HepG2 (cell line): Measurements from ENCODE around the gene SLC25A14. TPM values are rescaled to one million over a fixed set of nuclear protein-coding genes. Genes with fewer than 3 reads are reported as not detected.

ENCODE experiments used
- CEBPG ChIP-seq: IDR thresholded peaks from 2 replicates; pipeline ENCODE4 v1.6.1; 2016
- ELF1 ChIP-seq: sonication (generic); formaldehyde crosslinking; IDR thresholded peaks from 2 replicates; pipeline ENCODE4 v1.4.0; 2020; ENCODE audit warnings: missing genetic modification reagents
- GMEB1 ChIP-seq: sonication (generic); formaldehyde crosslinking; IDR thresholded peaks from 2 replicates; pipeline ENCODE4 v1.5.1; 2020; ENCODE audit warnings: missing genetic modification reagents, mild to moderate bottlenecking, borderline replicate concordance
- HIVEP1 ChIP-seq: sonication (generic); formaldehyde crosslinking; IDR thresholded peaks from 2 replicates; pipeline ENCODE4 v1.4.0; 2020; ENCODE audit warnings: mild to moderate bottlenecking, missing genetic modification reagents
- HNF4A ChIP-seq: sonication (generic); formaldehyde crosslinking; IDR thresholded peaks from 2 replicates; pipeline ENCODE4 v1.4.0; 2020; ENCODE audit warnings: missing genetic modification reagents
- JDP2 ChIP-seq: sonication (generic); formaldehyde crosslinking; IDR thresholded peaks from 2 replicates; pipeline ENCODE4 v1.8.1; 2022; ENCODE audit warnings: missing genetic modification reagents, borderline replicate concordance
- KDM2A ChIP-seq: sonication (generic); formaldehyde crosslinking; IDR thresholded peaks from 2 replicates; pipeline ENCODE4 v1.4.0; 2020; ENCODE audit warnings: low read depth, missing genetic modification reagents, borderline replicate concordance
- MAFK ChIP-seq, 2 experiments: IDR thresholded peaks in 1 of 2; conservative IDR thresholded peaks in 1 of 2; 2 replicates each; pipeline ENCODE4 v1.6.1; 2011; ENCODE audit warnings: improper control_type of control experiment in 2 of 2, low read length in 2 of 2
- MED1 ChIP-seq: sonication (generic); formaldehyde crosslinking; IDR thresholded peaks from 2 replicates; pipeline ENCODE4 v1.4.0; 2020; ENCODE audit warnings: missing genetic modification reagents
- MLXIP ChIP-seq: sonication (generic); formaldehyde crosslinking; IDR thresholded peaks from 2 replicates; pipeline ENCODE4 v1.9.0; 2021; ENCODE audit warnings: missing genetic modification reagents, borderline replicate concordance
- NONO ChIP-seq, 2 experiments: fragments of 450-650 bp in 1 of 2; sonication (generic) in 1 of 2; formaldehyde crosslinking in 1 of 2; IDR thresholded peaks in 1 of 2; conservative IDR thresholded peaks in 1 of 2; 2 replicates each; pipeline versions ENCODE4 v1.6.1 to v1.8.0; 2017 to 2022; ENCODE audit warnings: mild to moderate bottlenecking in 1 of 2, missing genetic modification reagents in 1 of 2, moderate library complexity in 1 of 2
- NRL ChIP-seq: sonication (generic); formaldehyde crosslinking; IDR thresholded peaks from 2 replicates; pipeline ENCODE4 v1.5.0; 2020; ENCODE audit warnings: missing genetic modification reagents, mild to moderate bottlenecking, moderate library complexity, borderline replicate concordance
- POLR2AphosphoS5 ChIP-seq: IDR thresholded peaks from 2 replicates; pipeline ENCODE4 v1.6.1; 2012; ENCODE audit warnings: low read depth, low read length
- SAP130 ChIP-seq: IDR thresholded peaks from 2 replicates; pipeline ENCODE4 v1.6.1; 2016; ENCODE audit warnings: low read depth
- SMARCE1 ChIP-seq: fragments of 450-650 bp; IDR thresholded peaks from 2 replicates; pipeline ENCODE4 v1.6.1; 2017; ENCODE audit warnings: borderline replicate concordance
- TSC22D2 ChIP-seq: sonication (generic); formaldehyde crosslinking; IDR thresholded peaks from 2 replicates; pipeline ENCODE4 v1.5.1; 2020; ENCODE audit warnings: missing genetic modification reagents, mild to moderate bottlenecking, borderline replicate concordance
- ZBTB20 ChIP-seq: sonication (generic); formaldehyde crosslinking; IDR thresholded peaks from 2 replicates; pipeline ENCODE4 v1.8.1; 2023; ENCODE audit warnings: missing genetic modification reagents, low read depth, mild to moderate bottlenecking, borderline replicate concordance
- ZFP36L1 ChIP-seq: sonication (generic); formaldehyde crosslinking; IDR thresholded peaks from 2 replicates; pipeline ENCODE4 v1.8.0; 2022; ENCODE audit warnings: mild to moderate bottlenecking, missing genetic modification reagents, moderate library complexity
- ZNF687 ChIP-seq: sonication (generic); formaldehyde crosslinking; IDR thresholded peaks from 2 replicates; pipeline ENCODE4 v1.5.1; 2020; ENCODE audit warnings: mild to moderate bottlenecking, missing genetic modification reagents, moderate library complexity
- ZNF891 ChIP-seq: sonication (generic); formaldehyde crosslinking; IDR thresholded peaks from 2 replicates; pipeline ENCODE4 v1.5.0; 2020; ENCODE audit warnings: mild to moderate bottlenecking, missing genetic modification reagents
- polyA plus RNA-seq, 8 experiments: library from polyadenylated mRNA; depleted of rRNA in 3 of 8; stranded (reverse) in 7 of 8; unstranded in 1 of 8; fragments of >200 nt; fragmentation: Illumina TruSeq in 4 of 8; extraction: Trizol in 4 of 8; gene quantifications; 2 replicates each; pipeline versions ENCODE4 v1.2.1 to v1.2.3, GENCODE V29; 2011 to 2016; ENCODE audit warnings: low read depth in 4 of 8, missing spikeins in 1 of 8, mixed read lengths in 1 of 8; ENCODE audit not compliant: insufficient read depth in 1 of 8
- total RNA-seq, 5 experiments: library from RNA; depleted of rRNA; stranded (reverse); fragments of >200 nt; fragmentation: Illumina TruSeq; extraction: Trizol; gene quantifications; 2 replicates each; pipeline ENCODE4 v1.2.3, GENCODE V29; 2016; ENCODE audit warnings: low read depth in 1 of 5

Gene SLC25A14
- total and polyA plus RNA-seq, 2 of the 13 experiments (the other 11 are each of a cell fraction or from before 2014, with no cell fraction given) = 14.0 to 15.6 TPM

DNA sequence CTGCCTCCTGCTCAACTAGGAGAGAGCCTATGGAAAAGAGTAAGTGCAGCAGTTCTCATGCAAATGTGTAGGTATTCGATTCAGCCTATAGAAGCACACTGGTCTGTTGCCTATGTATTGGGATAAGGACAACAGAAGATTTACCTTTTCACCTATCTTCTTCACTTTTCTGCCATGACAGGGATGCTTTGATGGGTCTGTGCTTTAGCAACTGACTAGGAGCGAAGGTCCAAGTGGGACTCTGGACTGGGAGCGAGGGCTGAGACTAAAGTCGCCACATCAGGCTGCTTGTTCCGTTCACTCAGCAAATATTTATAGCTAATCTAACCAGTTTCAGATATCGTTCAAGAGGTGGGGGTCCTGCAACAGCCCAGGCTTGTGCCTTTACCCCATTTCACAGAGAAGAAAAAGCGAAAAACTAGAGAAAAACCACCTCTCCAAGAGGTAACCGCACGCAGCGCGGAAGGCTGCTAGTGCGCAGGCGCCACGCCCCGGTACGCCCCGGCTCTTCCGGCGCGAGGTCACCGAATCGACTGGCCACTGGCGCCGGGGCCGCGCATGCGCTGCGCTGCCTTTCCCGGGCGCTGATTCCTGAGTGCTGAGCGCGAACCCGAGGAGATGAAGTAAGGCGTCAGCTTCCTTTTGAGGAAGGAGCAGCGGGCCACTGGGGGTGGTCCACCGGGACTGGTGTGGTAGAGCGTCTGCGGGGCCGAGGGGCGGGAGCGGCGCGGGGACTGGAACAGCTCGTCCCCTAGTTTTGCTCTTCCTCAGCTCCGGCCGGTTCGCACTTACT, 61.9 kb downstream of the SLC25A14 start, which contains the start of gene RBMX2 (continued):
- TF ChIP-seq ZNF687 (peak; percentile 67), MAFK (conservative IDR thresholded peaks at IDR 0.05 in 1 of 2, IDR thresholded peaks at IDR 0.05 in 1 of 2; ENCODE audit: low read length in 2 of 2) (0 out of 4 replicates have a peak, but pooled peaks of 1 of the 2 experiments have one; percentile 2), HIVEP1 (CRISPR knock-in tag) (0 out of 2 replicates have a peak, but pooled peaks have one; percentile 50), ZNF891 (no peak), ELF1 (CRISPR knock-in tag) (peak; percentile 55; the same call in 1 of the 2 replicates), SAP130 (CRISPR knock-in tag) (peak; percentile 45; the same call in 1 of the 2 replicates), NRL (CRISPR knock-in tag) (no peak), HNF4A (peak; percentile 52), TSC22D2 (CRISPR knock-in tag) (no peak), MLXIP (CRISPR knock-in tag) (no peak), NONO (IDR thresholded peaks at IDR 0.05) (no peak), NONO (CRISPR knock-in tag; conservative IDR thresholded peaks at IDR 0.05) (no peak), JDP2 (CRISPR knock-in tag) (no peak), ZFP36L1 (CRISPR knock-in tag) (no peak), SMARCE1 (no peak), POLR2AphosphoS5 (peak; percentile 87), KDM2A (CRISPR knock-in tag) (peak; percentile 79), MED1 (CRISPR knock-in tag) (0 out of 2 replicates have a peak, but pooled peaks have one; percentile 14), GMEB1 (peak; percentile 88), ZBTB20 (CRISPR knock-in tag) (0 out of 2 replicates have a peak, but pooled peaks have one; percentile 30), CEBPG (CRISPR knock-in tag) (no peak)
